ENCODE data around the gene SIDT2. TPM values are rescaled to one million over a fixed set of nuclear protein-coding genes. Genes with fewer than 3 reads are reported as not detected.
A peak's percentile ranks its signal among the peaks of the same experiment; 100 is the strongest.

SIDT2 gene
- total RNA-seq, 2 experiments from 2014 or later: 16.6 to 17.3 TPM

DNA sequence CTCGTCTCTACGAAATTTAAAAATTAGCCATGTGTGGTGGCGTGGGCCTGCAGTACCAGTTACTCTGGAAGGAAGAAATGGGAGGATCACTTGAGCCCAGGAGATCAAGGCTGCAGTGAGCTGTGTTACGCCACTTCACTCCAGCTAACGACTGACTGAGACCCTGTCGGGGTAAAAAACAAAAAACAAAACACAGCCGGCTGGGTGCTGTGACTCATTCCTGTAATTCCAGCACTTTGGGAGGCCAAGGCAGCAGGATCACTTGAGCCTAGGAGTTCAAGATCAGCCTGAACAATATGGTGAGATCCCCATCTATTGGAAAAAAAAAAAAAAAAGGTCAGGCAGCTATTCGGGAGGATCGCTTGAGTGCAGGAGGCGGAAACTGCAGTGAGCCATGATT, 32.0 kb upstream of the SIDT2 start:
- CTCF ChIA-PET: interaction anchor here (0.8 to 4.2 kb wide), 8 partner anchors 11 to 355 kb away, joined by 3 to 21 read pairs (median 6); partner anchors contain the start of gene APOA5
- no peak for ATAC-seq
- Mint-ChIP-seq H3K4me1 (ENCODE audit: low read depth) (peaks cover 40% of the 10 kb centered on the region), H3K27ac (no peak overlapping the region), H3K4me3 (peak overlapping the region; percentile 99), H3K36me3 (ENCODE audit: low read depth) (peaks cover 35% of the 10 kb centered on the region), H3K27me3 (no peaks in the 10 kb centered on the region), H3K9me3 (no peaks in the 10 kb centered on the region)
- POLR2A ChIA-PET: interaction anchor here (0.8 to 4.8 kb wide), 3 partner anchors 27 to 35 kb away, joined by 3 to 25 read pairs (median 8); partner anchors contain the start of gene SIDT2
- TF ChIP-seq, protein P1, sequence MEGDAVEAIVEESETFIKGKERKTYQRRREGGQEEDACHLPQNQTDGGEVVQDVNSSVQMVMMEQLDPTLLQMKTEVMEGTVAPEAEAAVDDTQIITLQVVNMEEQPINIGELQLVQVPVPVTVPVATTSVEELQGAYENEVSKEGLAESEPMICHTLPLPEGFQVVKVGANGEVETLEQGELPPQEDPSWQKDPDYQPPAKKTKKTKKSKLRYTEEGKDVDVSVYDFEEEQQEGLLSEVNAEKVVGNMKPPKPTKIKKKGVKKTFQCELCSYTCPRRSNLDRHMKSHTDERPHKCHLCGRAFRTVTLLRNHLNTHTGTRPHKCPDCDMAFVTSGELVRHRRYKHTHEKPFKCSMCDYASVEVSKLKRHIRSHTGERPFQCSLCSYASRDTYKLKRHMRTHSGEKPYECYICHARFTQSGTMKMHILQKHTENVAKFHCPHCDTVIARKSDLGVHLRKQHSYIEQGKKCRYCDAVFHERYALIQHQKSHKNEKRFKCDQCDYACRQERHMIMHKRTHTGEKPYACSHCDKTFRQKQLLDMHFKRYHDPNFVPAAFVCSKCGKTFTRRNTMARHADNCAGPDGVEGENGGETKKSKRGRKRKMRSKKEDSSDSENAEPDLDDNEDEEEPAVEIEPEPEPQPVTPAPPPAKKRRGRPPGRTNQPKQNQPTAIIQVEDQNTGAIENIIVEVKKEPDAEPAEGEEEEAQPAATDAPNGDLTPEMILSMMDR (IDR thresholded peaks at IDR 0.05): no peak
- no peak for DNase-seq
- intact Hi-C loops (cut with micrococcal nuclease): no loop called here

DNA sequence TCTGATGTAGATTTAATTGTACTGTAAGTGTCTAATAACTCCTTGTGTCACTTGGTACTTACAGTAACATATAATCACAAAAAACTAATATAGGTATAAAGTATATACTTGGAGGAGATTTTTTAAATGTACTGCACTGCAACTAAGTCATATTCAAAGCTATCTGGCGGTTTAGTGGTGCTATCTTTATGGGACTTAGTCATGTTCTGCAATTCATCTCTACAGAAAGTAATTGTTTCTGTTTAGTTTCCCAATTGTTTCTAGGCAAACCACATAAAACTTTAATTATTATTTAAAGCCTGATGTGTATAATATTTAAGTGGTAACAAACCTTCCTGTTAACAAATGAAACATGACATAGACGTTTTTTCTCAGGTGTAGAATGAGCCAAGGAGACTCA, 26.5 kb upstream of the SIDT2 start:
- intact Hi-C loops (cut with micrococcal nuclease): no loop called here
- no peaks in the 10 kb centered on the region for H3K9me3 Mint-ChIP-seq
- no peaks in the 10 kb centered on the region for H3K27me3 Mint-ChIP-seq
- H3K4me1 Mint-ChIP-seq (ENCODE audit: low read depth): peaks cover 29% of the 10 kb centered on the region
- TF ChIP-seq, protein P1 (IDR thresholded peaks at IDR 0.05): no peak
- peaks cover 28% of the 10 kb centered on the region for H3K36me3 Mint-ChIP-seq (ENCODE audit: low read depth)
- ATAC-seq: no peak
- POLR2A ChIA-PET: interaction anchor here (0.6 kb wide), 1 partner anchor 407 kb away, joined by 4 read pairs; no protein-coding TSS in a partner anchor
- no peak overlapping the region for H3K27ac Mint-ChIP-seq
- no peak for DNase-seq
- no peak overlapping the region for H3K4me3 Mint-ChIP-seq
- CTCF ChIA-PET: no interaction called here

DNA sequence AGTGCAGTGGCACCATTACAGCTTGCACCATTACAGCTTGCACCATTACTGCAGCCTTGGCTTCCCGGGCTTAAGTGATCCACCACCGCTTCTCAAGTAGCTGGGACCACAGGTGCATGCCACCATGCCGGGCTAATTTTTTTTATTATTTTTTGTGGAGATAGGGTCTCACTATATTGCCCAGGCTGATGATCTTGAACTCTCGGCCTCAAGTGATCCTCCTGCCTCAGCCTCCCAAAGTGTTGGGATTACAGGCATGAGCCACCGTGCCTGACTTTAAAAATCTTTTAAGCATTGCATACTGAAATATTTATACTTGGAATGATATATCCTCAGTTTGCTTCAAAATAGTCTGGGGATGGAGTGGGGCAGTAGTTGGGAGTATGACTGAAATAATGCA, 24.1 kb upstream of the SIDT2 start:
- no peaks in the 10 kb centered on the region for H3K27me3 Mint-ChIP-seq
- H3K27ac Mint-ChIP-seq: no peak overlapping the region
- H3K4me1 Mint-ChIP-seq (ENCODE audit: low read depth): peaks cover 28% of the 10 kb centered on the region
- ChIA-PET POLR2A (interaction anchor here (1.0 kb wide), 1 partner anchor 24 kb away, joined by 3 read pairs; the partner anchor contains the start of gene SIDT2), CTCF (interaction anchor here (1.0 to 1.9 kb wide), 2 partner anchors 25 to 27 kb away, joined by 3 to 4 read pairs; partner anchors contain the start of gene SIDT2)
- TF ChIP-seq, protein P1 (IDR thresholded peaks at IDR 0.05): no peak
- ATAC-seq (no peak), DNase-seq (no peak)
- no peak overlapping the region for H3K4me3 Mint-ChIP-seq
- no peaks in the 10 kb centered on the region for H3K9me3 Mint-ChIP-seq
- intact Hi-C loops (cut with micrococcal nuclease): no loop called here
- H3K36me3 Mint-ChIP-seq (ENCODE audit: low read depth): peaks cover 24% of the 10 kb centered on the region

DNA sequence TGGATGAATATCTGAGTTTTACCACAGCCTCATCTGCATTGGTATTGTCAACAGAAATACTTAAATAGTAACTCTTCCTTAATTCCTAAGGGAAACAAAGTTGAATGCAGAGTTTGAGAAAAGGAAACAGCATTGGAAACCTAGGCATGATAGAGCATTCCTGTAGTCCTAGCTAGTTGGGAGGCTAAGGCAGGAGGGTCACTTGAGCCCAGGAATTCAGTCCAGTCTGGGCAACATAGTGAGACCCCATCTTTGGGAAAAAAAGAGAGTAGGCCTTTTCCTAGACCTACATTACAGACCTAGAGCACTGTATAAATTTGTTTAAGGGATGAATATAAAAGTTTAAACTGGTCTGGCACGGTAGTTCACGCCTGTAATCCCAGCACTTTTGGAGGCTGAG, 21.0 kb upstream of the SIDT2 start:
- ChIA-PET CTCF (interaction anchor here (1.4 to 1.9 kb wide), 3 partner anchors 10 to 14 kb away, joined by 3 to 6 read pairs (median 4); partner anchors contain the start of gene PAFAH1B2), POLR2A (interaction anchor here (0.7 to 2.2 kb wide), 3 partner anchors 9 to 946 kb away, joined by 3 to 6 read pairs (median 5); no protein-coding TSS in a partner anchor)
- Mint-ChIP-seq H3K9me3 (no peaks in the 10 kb centered on the region), H3K4me1 (ENCODE audit: low read depth) (peaks cover 17% of the 10 kb centered on the region), H3K36me3 (ENCODE audit: low read depth) (peaks cover 16% of the 10 kb centered on the region), H3K27ac (no peak overlapping the region), H3K27me3 (no peaks in the 10 kb centered on the region), H3K4me3 (no peak overlapping the region)
- no peak for ATAC-seq
- TF ChIP-seq, protein P1 (IDR thresholded peaks at IDR 0.05): no peak
- intact Hi-C loops (cut with micrococcal nuclease): no loop called here
- no peak for DNase-seq

DNA sequence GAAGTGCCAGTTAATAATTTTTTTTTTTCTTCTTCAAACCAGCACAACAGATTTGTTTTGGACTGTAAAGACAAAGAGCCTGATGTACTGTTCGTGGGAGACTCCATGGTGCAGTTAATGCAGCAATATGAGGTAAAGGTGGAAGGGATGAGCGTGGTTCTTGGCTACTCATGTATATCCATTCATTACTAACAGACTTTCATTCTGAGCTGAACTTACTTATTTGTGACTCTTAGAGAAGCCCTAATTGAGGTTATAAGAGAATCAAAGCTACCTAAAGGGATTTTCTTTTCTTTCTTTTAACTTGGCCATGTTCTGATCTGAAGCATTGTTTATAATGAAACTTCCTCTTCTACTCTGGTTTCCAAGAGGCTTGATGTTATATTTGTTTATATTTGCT, 18.7 kb upstream of the SIDT2 start:
- peaks cover 12% of the 10 kb centered on the region for H3K4me1 Mint-ChIP-seq (ENCODE audit: low read depth)
- H3K9me3 Mint-ChIP-seq: no peaks in the 10 kb centered on the region
- TF ChIP-seq, protein P1 (IDR thresholded peaks at IDR 0.05): no peak
- no peak overlapping the region for H3K27ac Mint-ChIP-seq
- DNase-seq (no peak), ATAC-seq (no peak)
- POLR2A ChIA-PET: interaction anchor here (2.3 kb wide), 1 partner anchor 12 kb away, joined by 6 read pairs; no protein-coding TSS in a partner anchor
- no peak overlapping the region for H3K4me3 Mint-ChIP-seq
- intact Hi-C loops (cut with micrococcal nuclease): no loop called here
- H3K36me3 Mint-ChIP-seq (ENCODE audit: low read depth): peaks cover 15% of the 10 kb centered on the region
- no peaks in the 10 kb centered on the region for H3K27me3 Mint-ChIP-seq
- CTCF ChIA-PET: interaction anchor here (1.2 to 1.8 kb wide), 3 partner anchors 10 to 67 kb away, joined by 3 to 4 read pairs (median 3); no protein-coding TSS in a partner anchor

Measured in activated CD8-positive, alpha-beta T cell treated with anti-CD3 and anti-CD28 coated beads for 36 hours (primary cell).